ENCODE results near the gene SEMA5B.
A peak's percentile ranks its signal among the peaks of the same experiment; 100 is the strongest.

SEMA5B gene

GRCh38 chr3:123067689-123068600 lies 40.4 kb upstream of the SEMA5B start:
- peak overlapping the region; percentile 69 for H3K27ac ChIP-seq
- no peak for TF ChIP-seq CTCF (IDR thresholded peaks at IDR 0.05; ENCODE audit: low read depth, low read length, missing control alignments)

GRCh38 chr3:123066896-123067688 lies 39.5 kb upstream of the SEMA5B start, which contains the start of gene PDIA5:
PDIA5 (plus strand) TSS chr3:123067025; CDS start chr3:123067165, 140 bp downstream.
- Histone ChIP-seq H3K36me3 (replicated peaks) (no peaks in the 10 kb centered on the region), H3K27ac (peak within 1 kb of the TSS; percentile 69), H3K27me3 (replicated peaks) (no peaks in the 10 kb centered on the region), H3K4me3 (ENCODE audit: low read depth, low read length) (peak within 1 kb of the TSS; percentile 96)
- no peak for TF ChIP-seq CTCF (IDR thresholded peaks at IDR 0.05; ENCODE audit: low read depth, low read length, missing control alignments)
- peak; percentile 89 for DNase-seq
- in situ Hi-C loops (cut with HindIII; ENCODE audit: low pct_ligation_motif_present, low sequenced_read_pairs) = no loop called here

More at GRCh38 chr3:123067689-123068600, 40.4 kb upstream of the SEMA5B start:
- in situ Hi-C loops (cut with HindIII; ENCODE audit: low pct_ligation_motif_present, low sequenced_read_pairs) = no loop called here
- H3K27me3 ChIP-seq (replicated peaks) = no peaks in the 10 kb centered on the region
- H3K36me3 ChIP-seq (replicated peaks) = no peaks in the 10 kb centered on the region
- DNase-seq = no peak
- H3K4me3 ChIP-seq (ENCODE audit: low read depth, low read length) = peak overlapping the region; percentile 96

GRCh38 chr3:123066599-123066895 lies 39.0 kb upstream of the SEMA5B start:
- no peak for DNase-seq
- Histone ChIP-seq H3K4me3 (ENCODE audit: low read depth, low read length) (peak overlapping the region; percentile 96), H3K27ac (peak overlapping the region; percentile 69), H3K27me3 (replicated peaks) (no peaks in the 10 kb centered on the region), H3K36me3 (replicated peaks) (no peaks in the 10 kb centered on the region)
- TF ChIP-seq CTCF (IDR thresholded peaks at IDR 0.05; ENCODE audit: low read depth, low read length, missing control alignments) = no peak
- in situ Hi-C loops (cut with HindIII; ENCODE audit: low pct_ligation_motif_present, low sequenced_read_pairs) = no loop called here

GRCh38 chr3:123064914-123065313 lies 37.4 kb upstream of the SEMA5B start:
- in situ Hi-C loops (cut with HindIII; ENCODE audit: low pct_ligation_motif_present, low sequenced_read_pairs) = no loop called here
- no peak for DNase-seq
- Histone ChIP-seq H3K27ac (no peak overlapping the region), H3K27me3 (replicated peaks) (no peaks in the 10 kb centered on the region), H3K36me3 (replicated peaks) (no peaks in the 10 kb centered on the region), H3K4me3 (ENCODE audit: low read depth, low read length) (no peak overlapping the region)
- TF ChIP-seq CTCF (IDR thresholded peaks at IDR 0.05; ENCODE audit: low read depth, low read length, missing control alignments) = no peak

- in situ Hi-C loops (cut with HindIII; ENCODE audit: low pct_ligation_motif_present, low sequenced_read_pairs) = no loop called here
- no peak for TF ChIP-seq CTCF (IDR thresholded peaks at IDR 0.05; ENCODE audit: low read depth, low read length, missing control alignments)
- no peak for DNase-seq
- H3K27ac ChIP-seq = no peak overlapping the region
- no peak overlapping the region for H3K4me3 ChIP-seq (ENCODE audit: low read depth, low read length)
- no peaks in the 10 kb centered on the region for H3K36me3 ChIP-seq (replicated peaks)
- no peaks in the 10 kb centered on the region for H3K27me3 ChIP-seq (replicated peaks)
Measured at GRCh38 chr3:123064506-123064905, 36.9 kb upstream of the SEMA5B start.

Measured in brain microvascular endothelial cell (primary cell).